ENCODE data around the gene LHX5.

Gene LHX5

DNA sequence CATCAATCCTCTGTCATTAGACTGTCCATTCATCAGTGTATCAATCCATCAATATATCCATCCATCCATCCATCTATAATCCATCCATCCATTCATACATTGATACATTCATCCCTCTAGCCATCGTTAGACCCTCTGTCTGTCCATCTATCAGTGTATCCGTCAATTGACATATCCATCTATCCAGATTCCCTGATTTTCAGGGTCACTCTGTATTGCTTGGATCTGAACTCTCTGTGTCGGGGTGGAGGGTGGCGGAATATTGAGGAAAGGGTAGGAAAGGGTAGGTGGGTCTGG, 32.4 kb downstream of the LHX5 start:
- DNase-seq (ENCODE audit: low read depth in 3 of 3): no peak

DNA sequence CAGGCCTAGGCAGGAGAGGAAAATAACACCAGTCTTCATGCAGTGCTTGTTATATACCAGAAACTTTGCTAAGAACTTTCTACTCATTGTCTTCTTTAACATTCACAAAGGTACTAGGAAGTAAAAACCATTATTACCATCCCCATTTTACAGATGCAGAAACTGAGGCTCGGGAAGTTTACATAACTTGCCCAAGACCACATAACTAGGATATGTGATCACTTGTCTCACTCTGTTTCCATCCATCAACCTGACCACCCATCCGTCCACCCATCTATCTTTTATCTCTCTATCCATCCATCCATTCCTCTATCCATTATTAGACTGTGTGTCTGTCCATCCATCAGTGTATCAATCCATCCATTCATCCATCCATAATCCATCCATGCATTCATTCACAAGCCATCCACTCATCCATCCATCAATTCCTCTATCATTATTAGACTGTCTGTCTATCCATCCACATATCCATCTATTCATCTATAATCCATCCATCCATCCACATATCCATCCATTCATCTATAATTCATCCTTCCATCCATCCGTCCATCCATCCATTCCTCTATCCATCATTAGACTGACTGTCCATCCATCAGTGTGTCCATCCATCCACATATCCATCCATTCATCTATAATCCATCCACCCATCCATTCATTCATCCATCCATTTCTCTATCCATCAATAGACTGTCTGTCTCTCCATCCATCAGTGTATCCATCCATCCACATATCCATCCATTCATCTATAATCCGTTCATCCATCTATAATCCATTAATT, 33.0 kb downstream of the LHX5 start:
- DNase-seq (ENCODE audit: low read depth in 3 of 3): no peak

DNA sequence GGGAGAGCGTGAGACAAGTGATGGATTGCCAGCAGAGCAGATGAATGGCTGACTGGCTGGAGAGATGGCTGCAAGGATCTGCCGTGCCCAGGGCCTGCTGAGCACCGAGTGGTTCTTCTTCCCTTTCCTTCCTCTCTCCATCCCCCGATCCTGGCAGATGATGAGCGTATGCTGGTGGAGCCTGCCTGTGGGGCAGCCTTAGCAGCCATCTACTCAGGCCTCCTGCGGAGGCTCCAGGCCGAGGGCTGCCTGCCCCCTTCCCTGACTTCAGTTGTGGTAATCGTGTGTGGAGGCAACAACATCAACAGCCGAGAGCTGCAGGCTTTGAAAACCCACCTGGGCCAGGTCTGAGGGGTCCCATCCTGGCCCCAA, 34.0 kb downstream of the LHX5 start:
- no peak for DNase-seq (ENCODE audit: low read depth in 3 of 3)

DNA sequence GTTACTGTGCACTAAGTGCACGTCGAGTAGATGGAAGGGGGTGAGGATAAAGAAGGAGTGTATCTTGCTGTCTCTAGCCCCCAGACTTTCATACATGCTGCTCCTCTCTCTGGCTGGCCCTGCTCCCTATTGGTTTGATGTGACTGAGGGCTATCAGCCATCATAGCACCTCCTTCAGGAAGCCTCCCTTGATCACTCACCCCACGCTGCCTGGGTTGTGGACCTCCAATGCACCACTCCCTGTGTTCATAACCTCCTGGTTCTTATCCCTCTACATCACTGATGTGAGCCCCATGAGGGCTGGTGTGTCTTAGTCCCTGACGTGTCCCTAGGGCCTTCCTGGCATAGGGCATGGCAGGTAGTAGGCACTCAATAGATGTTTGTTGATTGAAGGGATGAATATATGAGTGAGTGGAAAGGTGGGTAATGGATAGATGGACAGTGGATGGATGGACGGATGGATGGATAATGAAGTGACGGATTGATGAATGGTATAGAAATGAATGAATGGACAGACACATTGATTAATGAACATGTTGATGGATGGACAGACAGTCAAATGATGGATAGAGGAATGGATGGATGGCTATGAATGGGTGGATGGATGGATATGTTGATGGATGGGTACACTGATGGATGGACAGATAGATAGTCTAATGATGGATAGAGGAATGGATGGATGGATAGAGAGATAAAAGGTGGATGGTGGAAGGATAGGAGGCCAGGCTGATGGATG, 34.5 kb downstream of the LHX5 start:
- DNase-seq (ENCODE audit: low read depth in 3 of 3): no peak

DNA sequence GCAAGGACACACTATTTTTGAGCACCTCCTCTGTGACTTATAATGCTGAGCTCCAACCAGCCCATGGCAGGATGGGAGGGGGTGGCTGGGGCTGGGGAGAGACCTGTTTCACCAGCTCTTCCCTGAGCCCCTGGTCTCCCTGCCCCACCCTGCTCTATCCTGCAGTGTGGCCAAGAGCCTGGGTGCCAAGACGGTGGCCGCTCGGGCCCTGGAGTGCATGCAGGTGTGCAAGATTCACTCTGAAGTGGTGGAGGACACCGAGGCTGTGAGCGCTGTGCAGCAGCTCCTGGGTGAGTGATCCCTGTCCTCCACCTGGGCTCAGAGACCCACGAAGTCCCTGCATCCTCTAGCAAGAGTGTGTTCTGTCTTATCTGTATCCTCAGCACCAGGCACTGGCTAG, 35.1 kb downstream of the LHX5 start:
- no peak for DNase-seq (ENCODE audit: low read depth in 3 of 3)

DNA sequence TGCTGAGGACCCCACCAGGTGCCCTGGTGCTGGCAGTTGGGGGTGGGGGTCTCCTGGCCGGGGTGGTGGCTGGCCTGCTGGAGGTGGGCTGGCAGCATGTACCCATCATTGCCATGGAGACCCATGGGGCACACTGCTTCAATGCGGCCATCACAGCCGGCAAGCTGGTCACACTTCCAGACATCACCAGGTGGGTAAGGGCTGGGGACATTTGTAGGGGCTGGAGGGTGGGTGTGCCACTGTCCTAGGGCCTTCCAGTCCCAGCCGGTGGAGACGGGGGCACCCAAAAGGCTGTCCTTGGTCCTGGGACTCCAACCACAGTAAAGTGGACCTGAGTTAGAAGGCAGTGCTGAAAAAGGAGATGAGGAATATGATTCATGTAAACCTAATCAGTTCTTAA, 36.3 kb downstream of the LHX5 start:
- no peak for DNase-seq (ENCODE audit: low read depth in 3 of 3)

DNA sequence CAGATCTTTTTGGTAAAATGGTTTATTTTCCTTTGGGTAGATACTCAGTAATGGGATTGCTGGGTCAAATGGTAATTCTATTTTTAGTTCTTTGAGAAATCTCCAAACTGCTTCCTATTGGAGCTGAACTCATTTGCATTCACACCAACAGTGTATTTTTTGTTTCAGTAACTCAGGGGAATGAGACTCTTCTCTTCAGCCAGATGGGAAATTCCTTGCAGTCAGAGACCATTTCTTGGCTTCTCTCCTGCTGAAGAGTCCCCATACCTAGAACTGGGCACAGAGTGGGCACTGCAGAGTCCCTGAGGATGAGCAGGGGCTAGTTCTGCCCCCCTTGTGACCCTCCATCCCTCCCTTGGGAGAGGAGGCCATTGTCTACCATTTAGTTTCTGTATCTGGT, 38.7 kb downstream of the LHX5 start:
- DNase-seq (ENCODE audit: low read depth in 3 of 3): no peak

DNA sequence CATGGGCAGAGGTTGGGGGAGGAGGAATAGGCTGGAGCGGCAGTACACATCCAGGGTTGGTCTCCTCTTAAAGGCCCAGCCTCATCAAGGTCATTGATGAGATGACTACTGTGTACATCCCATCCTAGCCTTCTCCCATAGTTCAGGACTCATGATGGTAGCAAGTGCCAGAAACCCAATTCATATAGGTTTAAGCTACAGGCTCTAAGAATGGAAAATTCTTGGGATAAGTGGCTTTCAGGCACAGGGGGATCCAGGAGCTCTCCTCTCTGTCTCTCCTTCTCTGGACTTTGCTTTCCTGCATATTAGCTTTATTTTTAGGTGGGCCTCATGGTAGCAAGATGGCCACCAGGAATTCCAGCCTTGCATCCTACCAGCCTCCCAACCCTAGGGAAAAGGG, 43.2 kb downstream of the LHX5 start:
- no peak for DNase-seq (ENCODE audit: low read depth in 3 of 3)

DNA sequence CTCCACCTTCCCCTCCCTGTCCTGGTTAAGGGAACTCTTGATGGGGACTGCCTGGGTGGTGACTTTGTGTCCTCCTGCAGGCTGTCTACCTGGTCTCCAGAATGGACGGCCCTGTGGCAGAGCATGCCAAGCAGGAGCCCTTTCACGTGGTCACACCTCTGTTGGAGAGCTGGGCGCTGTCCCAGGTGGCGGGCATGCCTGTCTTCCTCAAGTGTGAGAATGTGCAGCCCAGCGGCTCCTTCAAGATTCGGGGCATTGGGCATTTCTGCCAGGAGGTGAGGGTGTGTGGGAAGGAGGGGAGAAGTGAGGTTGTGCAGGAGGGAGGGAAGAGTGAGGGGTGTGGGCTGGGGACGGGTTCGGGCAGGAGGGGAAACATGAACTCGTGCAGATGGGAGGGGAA, 43.8 kb downstream of the LHX5 start:
- DNase-seq (ENCODE audit: low read depth in 3 of 3): no peak

DNA sequence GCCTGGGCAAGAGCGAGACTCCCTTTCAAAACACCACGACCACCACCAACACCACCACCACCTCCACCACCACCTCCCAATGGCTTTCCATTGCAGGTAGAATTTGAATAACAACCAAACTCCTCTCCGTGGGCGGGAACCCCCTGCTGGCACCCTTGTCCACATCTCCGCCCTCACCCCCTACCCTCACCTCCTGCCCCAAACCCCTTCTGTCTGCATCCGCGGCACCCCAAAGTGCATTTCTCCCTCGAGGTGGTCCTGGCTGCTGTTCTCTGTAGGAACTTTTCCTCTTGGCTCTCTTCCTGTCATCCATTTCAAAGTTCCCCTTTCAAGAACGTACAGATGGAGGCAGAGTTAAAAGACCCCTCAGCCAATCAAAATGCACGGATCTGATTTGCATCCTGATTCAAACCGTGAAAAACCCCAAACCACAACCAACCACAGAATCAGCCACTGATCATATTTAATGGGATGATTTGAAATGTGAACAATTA, 45.7 kb downstream of the LHX5 start:
- DNase-seq (ENCODE audit: low read depth in 3 of 3): no peak

DNA sequence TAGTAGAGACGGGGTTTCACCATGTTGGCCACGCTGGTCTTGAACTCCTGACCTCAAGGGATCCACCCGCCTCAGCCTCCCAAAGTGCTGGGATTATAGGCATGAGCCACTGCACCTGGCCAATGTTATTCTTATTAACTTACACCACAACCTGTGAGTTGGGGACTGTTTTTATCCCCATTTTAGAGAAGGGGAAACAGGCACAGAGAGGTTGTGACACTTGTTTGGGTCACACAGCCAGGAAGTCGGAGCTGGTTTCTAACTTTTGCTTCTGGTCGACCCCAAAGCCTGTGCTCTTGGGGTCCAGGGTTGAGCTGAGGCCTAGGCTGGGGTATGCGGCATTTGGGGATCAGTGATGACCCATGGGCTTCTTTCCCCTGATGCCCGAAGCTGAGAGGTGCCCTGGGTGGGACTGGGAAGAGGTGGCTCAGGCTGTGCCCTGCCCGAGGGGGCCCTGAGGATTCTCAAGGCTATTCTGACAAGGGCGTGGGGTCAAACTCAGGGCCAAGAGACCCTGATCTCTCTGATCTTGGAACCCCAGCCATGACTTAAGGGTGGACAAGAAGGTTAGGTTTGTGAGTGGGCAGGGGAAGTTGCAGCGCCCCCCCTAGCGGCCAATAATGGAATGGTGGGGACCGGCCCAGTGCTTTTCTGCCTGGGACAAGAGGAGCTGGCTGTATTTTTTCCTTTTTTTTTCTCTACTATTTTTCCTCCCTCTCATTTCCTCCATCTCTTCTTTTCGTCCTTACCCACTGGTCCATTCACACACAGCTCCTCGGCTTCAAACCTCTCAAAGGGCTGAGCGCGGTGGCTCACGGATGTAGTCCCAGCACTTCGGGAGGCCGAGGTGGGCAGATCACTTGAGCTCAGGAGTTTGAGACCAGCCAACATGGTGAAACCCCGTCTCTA, 46.5 kb downstream of the LHX5 start:
- peak in 2 of 3 experiments; percentile 10 to 23 for DNase-seq (ENCODE audit: low read depth in 3 of 3)

DNA sequence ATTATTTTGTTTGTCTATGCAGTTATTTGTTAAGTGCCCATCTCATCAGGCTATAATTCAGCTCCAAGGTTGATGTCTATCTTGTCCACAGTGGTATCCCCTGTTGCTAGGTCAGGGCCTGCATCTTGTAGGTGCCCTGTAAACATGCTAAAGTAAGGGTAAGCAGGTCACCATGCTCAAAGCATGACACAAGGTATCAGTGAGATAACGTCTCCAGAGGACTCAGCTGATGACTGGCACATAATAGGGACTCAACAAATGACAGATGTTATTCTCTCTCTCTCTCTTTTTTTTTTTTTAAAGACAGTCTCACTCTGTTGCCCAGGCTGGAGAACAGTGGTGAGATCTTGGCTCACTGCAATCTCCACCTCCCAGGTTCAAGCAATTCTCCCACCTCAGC, 47.2 kb downstream of the LHX5 start:
- no peak for DNase-seq (ENCODE audit: low read depth in 3 of 3)

DNA sequence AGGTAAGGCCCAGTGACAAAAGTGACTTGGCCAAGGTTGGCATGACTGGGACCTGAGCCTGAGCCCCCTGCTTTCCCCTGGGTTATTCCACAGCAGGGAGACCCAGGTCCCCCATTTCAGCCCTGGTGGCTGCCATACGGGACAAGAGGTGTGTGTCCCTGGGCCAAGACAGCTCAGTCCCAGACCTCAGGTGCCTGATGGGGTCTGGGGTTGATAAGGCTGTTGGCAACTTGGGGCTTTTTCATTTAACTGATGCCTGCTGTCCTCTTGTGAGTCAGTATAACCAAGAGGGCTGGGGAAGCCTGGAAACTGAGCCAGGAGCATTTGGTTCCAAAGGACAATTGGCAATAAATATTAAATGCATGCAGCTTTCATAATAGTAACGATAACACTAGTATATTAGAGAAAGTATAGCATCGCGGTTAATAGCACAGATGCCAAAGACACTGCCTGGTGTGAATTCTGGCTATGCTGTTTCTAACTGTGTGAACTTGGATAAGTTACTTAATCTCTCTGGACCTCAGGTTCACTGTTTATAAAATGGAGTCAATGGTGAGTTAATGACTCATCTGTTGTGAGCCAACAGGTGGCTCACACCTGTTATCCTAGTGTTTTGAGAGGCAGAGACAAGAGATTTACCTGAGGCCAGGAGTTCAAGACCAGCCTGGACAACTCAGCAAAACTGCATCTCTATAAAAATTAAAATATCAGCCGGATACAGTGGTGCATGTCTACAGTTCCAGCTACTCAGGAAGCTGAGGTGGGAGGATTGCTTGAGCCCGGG, 48.6 kb downstream of the LHX5 start:
- no peak for DNase-seq (ENCODE audit: low read depth in 3 of 3)

DNA sequence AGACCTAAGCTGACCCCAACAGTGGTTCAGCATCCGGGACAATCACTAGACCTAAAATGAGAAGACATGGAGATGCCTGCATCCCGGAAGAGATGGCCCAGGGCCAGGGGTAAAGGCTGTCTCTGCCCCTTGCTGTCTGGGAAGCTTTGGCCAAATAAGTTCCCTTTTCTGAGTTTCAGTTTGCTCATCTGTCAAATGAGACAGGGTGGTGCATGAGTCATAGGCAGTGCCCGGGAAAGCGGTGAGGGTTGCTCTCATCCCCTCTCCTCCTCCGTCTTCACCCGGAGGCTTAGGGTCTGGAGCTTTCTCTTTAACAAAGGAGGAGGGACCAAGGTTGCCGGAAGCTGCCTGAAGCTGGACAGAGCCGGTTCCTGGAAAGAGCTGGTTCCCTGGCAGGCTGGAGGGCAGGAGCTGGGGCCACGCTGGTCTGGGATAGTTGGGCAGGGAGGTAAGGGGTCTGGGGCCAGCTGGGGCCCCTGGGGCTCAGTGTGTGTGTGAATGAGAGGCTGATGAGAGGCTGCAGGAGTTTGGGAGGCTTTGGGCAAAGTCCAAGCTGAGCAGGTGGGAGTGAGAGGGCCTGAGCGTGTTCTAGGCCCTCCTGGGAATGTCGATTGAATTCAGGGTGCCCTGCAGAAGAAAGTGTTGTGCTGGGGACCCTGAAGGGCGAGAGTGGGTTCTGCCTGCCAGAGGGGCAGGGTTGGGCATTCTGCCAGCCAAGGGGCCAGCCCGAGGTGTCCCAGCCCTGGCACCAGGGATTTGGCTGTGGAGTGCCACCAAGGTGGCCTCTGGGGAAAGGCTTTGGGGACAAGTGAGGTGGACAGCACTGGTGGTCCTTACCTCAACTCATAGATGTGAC, 49.4 kb downstream of the LHX5 start, which contains the start of gene SDSL:
SDSL (plus strand) TSS at position 351 of the 856 bp plus-strand sequence. CDS start 5,603 bp downstream, outside the sequence.
- DNase-seq (ENCODE audit: low read depth in 3 of 3): no peak

DNA sequence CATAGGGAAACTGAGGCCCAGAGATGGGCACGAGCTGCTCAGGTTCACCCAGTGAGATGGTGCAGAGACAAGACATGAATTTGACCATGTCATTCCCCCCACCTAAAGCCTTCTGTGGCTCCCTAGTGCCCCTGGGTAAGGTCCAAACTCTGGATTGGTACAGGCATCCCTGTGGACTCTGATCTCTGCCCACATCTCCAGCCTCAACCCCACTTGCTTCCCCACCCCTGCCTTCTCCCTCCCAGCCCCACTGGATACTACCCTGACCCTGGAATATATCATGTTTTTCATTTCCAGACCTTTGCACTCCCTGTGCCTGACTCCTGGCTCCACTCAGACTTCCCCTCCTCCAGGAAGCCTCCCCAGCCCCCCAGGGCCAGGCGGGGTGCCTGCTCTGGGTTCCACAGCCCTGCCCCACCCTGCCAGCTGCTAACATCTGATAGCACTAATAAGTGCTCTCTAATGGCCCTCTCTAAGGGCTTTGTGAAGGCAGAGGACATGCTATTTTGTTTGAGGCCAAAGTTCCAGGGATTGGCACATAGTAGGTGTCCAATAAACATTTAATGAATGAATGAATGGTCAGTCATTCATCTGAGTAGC, 50.6 kb downstream of the LHX5 start:
- no peak for DNase-seq (ENCODE audit: low read depth in 3 of 3)

DNA sequence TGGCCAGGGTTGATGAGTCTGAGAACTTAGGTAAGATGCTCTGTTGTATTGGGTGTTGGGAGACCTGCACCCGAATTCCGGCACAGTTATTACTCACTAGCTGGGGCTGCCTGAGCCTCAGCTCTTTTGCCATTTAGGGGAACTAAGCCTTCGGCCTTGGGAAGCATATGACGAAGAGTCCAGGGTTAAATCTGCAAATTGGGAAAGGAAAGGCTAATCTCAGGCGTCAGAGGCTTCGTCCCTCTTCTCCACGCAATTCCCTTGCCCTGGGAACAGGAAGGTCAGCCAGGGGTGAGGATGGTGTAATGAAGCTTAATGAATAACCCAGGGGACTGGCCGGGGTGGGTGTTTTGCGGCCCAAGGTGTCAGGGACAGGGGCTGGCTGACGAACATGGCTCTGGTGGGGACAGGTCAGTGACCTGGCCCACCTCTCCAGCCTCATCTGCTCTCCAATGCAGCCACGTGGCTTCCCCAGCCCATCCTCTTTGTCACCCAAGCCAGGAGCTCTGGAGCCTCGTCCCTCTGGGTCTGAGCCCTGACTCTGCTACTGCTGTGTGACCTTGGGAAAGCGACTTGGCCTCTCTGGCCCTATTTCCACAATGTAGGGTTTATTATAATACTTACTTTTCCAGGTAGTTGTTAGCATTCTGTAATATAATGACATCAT, 53.3 kb downstream of the LHX5 start:
- DNase-seq (ENCODE audit: low read depth in 3 of 3): no peak

DNA sequence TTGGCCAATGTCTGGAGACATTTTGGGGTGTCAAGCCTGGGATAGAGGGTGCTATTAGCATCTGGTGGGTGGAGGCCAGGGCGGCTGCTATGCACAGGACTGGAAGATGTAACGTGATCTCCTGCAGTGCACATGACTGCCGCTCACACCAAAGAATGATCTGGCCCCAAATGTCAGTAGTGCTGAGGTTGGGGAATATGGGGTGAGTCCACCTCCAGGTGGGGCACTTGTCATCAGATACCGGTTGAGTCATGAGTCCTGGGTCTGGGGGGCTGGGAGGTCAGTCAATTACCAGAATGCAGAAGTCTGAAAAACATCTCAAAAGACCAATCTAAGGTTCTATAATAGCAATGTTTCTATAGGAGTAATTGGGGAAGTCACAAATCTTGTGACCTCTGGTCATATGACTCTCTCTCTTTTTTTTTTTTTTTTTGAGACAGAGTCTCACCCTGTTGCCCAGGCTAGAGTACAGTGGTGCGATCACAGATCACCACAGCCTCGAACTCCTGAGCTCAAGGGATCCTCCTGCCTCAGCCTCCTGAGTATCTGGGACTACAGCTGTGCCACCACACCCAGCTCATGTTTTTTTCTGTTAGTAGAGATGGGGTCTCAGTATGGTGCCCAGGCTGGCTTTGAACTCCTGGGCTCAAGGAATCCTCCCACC, 55.4 kb downstream of the LHX5 start:
- no peak for DNase-seq (ENCODE audit: low read depth in 3 of 3)

DNA sequence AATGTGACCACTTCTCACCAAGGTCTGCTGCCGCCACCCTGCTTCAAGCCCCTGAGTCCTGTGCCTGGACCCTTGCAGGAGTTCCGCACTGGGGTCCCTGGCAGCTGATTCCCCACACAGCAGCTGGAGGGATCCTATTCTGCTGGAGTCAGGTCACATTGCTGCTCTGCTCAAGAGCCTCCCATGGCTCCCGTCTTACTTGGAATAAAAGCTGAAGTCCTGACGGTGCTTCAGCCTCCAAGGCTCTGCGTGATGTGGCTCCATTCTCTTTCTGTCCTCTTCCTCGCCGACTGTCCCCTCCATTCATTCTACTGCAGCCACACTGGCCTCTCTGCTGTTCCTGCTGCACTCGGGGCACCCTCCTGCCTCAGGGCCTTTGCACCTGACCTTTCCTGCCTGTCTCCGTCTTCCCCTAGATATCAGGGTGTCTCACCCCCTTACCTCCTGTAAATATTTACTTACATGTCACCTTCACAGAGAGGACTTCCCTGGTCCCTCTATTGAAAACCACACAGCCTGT, 57.1 kb downstream of the LHX5 start:
- no peak for DNase-seq (ENCODE audit: low read depth in 3 of 3)

DNA sequence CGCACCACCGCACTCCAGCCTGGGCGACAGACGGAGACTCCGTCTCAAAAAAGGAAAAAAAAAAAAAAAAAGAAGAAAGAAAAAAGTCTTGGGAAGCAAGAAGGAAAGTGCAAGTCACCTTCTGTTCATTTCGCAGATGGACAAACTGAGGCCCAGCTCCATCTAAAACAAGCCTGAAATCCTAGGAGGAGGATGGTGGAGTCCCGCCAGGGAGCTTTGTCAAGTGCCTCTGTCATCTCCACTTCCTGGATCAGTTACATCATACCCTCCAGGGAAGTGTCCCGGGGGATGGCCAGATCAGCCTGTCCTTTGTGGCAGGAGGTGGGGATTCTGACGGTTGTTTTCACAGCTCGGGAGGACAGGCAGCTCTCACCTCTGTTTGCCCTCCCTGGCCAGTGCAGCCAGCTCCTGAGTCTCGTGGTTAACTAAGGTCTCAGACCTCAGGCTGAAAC, 58.2 kb downstream of the LHX5 start:
- no peak for DNase-seq (ENCODE audit: low read depth in 3 of 3)
